ENCODE measurements around the gene SLC25A19.

DNA sequence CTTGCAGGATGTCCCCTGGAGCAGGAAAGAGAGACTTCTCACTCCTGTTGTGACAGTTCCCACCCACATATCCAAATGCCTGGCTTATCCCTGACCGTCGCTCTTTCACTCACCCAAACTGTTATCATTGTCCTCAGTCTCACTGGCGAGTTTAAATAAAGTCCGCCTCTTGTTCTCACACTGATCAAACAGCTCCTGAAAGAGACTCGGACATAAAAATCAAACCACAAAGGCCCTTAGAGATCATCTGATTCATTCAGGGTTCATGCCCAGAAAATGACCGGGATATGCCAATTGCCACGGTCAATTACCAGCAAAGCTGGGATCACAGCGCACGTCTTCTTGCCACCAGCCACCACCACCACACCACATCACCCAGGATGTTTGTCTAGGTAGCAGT lies 47.7 kb downstream of the SLC25A19 start:
- TF ChIP-seq POLR2AphosphoS5 (IDR thresholded peaks at IDR 0.05; ENCODE audit: low read depth, low read length) (no peak), POLR2A (IDR thresholded peaks at IDR 0.05; ENCODE audit: low read depth, low read length) (no peak), TAF1 (IDR thresholded peaks at IDR 0.05; ENCODE audit: borderline replicate concordance, low read depth, low read length) (no peak)
